Glomerular visceral epithelial cell (primary cell): ENCODE data around the gene TAF4.
"Not testable (repeated sequence)": the region's sequence is repeated elsewhere in the genome, so short reads cannot be mapped to it uniquely, and the experiment has no call there.

Source experiments
- DNase-seq: peaks from one replicate; pipeline ENCODE4 v3.0.0-alpha.2; 2016; ENCODE audit errors: extremely low spot score

The TAF4 gene

GRCh38 chr20:62058941-62059340 is 6.7 kb downstream of the TAF4 start:
- no peak for DNase-seq

GRCh38 chr20:62056975-62057374 is 8.7 kb downstream of the TAF4 start:
- no peak for DNase-seq

GRCh38 chr20:62056377-62056776 is 9.3 kb downstream of the TAF4 start:
- DNase-seq: no peak

- not testable (repeated sequence) for DNase-seq
Observed at GRCh38 chr20:62055862-62056115, 9.9 kb downstream of the TAF4 start.

GRCh38 chr20:62055106-62055861 is 10.4 kb downstream of the TAF4 start:
- DNase-seq: no peak

GRCh38 chr20:62054451-62054953 is 11.2 kb downstream of the TAF4 start:
- no peak for DNase-seq

- no peak for DNase-seq
Observed at GRCh38 chr20:62053465-62054196, 12.1 kb downstream of the TAF4 start.

- no peak for DNase-seq
Observed at GRCh38 chr20:62052842-62053464, 12.7 kb downstream of the TAF4 start.

- no peak for DNase-seq
Observed at GRCh38 chr20:62052336-62052841, 13.3 kb downstream of the TAF4 start.

GRCh38 chr20:62051546-62052255 is 14.0 kb downstream of the TAF4 start:
- no peak for DNase-seq

- no peak for DNase-seq
Observed at GRCh38 chr20:62051144-62051543, 14.5 kb downstream of the TAF4 start.

- DNase-seq: no peak
Observed at GRCh38 chr20:62050166-62051120, 15.2 kb downstream of the TAF4 start.

- no peak for DNase-seq
Observed at GRCh38 chr20:62049342-62050165, 16.1 kb downstream of the TAF4 start.

GRCh38 chr20:62048821-62049291 is 16.8 kb downstream of the TAF4 start:
- no peak for DNase-seq

- DNase-seq: no peak
Observed at GRCh38 chr20:62048346-62048761, 17.3 kb downstream of the TAF4 start.

GRCh38 chr20:62047666-62048345 is 17.9 kb downstream of the TAF4 start:
- no peak for DNase-seq

- DNase-seq: no peak
Observed at GRCh38 chr20:62046431-62046830, 19.2 kb downstream of the TAF4 start.

- DNase-seq: no peak
Observed at GRCh38 chr20:62045529-62046285, 20.0 kb downstream of the TAF4 start.

- no peak for DNase-seq
Observed at GRCh38 chr20:62045118-62045517, 20.6 kb downstream of the TAF4 start.
